GM12872 (cell line): ENCODE measurements around the gene RHBDD1.

Experiments used
- TF ChIP-seq, protein P1 (sequence below): IDR thresholded peaks from 3 replicates; pipeline ENCODE4 v1.5.1; 2011; ENCODE audit warnings: low read depth, mild to moderate bottlenecking, low read length, moderate library complexity; ENCODE audit not compliant: insufficient read depth

The RHBDD1 gene

DNA sequence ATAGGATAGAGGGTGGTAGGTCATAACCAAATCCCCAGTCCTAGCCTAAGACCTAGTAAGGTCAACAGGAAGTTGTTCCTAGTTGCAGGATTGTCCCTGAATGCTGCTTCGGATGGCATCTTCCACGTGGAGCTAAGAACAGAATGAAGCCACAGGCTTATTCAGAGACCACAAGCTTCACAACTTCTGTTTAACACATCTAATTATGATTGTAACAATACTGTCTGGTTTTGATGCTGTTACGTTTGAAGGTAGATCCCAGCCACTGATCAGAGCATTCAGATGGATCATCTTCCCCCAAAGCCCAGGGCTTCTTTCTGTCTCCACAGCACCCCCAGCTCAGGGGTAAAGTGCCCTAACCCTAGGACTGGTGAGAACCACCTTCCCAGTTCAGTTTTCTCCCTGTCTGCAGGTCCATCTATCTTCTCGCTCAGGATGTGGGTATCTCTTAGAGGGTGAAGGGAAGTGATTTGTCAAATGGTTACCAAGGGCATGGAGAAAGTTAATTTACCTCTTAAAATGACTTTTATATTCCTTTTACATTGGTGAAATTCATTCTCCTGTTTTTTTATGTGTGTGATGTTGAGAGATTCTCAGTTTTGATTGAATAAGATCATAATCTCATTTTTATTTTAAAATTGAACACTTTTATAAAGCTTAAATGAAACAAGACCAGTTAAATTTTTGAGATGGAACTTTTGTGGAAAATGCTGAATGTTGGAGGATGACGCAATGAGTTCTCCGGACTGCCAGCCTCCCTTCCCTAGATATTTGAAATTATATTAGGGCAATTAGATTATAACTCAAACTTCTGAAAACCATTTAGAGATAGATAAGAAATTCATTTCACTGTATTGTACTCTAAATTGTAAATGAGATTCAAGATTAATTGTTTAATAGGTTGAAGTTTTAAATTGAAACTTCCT is 66.5 kb downstream of the RHBDD1 start:
- TF ChIP-seq, protein P1, sequence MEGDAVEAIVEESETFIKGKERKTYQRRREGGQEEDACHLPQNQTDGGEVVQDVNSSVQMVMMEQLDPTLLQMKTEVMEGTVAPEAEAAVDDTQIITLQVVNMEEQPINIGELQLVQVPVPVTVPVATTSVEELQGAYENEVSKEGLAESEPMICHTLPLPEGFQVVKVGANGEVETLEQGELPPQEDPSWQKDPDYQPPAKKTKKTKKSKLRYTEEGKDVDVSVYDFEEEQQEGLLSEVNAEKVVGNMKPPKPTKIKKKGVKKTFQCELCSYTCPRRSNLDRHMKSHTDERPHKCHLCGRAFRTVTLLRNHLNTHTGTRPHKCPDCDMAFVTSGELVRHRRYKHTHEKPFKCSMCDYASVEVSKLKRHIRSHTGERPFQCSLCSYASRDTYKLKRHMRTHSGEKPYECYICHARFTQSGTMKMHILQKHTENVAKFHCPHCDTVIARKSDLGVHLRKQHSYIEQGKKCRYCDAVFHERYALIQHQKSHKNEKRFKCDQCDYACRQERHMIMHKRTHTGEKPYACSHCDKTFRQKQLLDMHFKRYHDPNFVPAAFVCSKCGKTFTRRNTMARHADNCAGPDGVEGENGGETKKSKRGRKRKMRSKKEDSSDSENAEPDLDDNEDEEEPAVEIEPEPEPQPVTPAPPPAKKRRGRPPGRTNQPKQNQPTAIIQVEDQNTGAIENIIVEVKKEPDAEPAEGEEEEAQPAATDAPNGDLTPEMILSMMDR: no peak

DNA sequence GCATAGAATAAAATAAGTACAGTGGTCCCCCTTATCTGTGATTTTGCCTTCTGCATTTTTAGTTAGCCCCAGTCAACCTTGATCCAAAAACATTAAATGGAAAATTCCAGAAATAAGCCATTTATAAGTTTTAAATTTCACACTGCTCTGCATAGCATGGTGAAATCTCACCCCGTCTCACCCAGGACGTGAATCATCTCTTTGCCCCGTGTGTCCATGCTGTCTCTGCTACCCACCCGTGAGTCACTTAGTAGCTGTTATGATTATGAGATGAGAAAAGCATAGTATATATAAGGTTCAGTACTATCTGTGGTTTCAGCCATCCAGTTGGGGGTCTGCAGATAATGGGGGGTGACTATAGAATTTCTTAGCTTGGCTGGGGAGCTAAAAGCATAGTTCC is 67.3 kb downstream of the RHBDD1 start:
- TF ChIP-seq, protein P1: no peak

DNA sequence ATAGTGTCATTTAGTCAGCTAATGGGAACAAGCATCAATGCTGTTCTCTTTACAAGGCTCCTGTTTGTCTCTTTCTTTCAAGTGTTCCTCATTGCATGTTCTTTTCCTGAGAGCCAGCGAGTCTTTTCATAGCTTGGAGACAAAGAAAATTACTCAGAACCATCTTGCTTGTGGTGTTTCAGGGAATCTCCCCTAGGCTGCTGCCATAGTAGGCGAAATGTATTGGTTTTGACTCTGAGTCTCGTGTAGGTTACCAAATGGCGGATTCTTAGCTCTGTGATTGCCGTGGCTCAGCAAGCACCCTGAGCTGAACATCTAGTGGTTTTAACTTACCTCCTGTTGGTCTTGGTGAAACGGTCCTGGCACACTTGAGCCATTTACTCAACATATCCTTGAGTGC is 68.7 kb downstream of the RHBDD1 start:
- TF ChIP-seq, protein P1: no peak

DNA sequence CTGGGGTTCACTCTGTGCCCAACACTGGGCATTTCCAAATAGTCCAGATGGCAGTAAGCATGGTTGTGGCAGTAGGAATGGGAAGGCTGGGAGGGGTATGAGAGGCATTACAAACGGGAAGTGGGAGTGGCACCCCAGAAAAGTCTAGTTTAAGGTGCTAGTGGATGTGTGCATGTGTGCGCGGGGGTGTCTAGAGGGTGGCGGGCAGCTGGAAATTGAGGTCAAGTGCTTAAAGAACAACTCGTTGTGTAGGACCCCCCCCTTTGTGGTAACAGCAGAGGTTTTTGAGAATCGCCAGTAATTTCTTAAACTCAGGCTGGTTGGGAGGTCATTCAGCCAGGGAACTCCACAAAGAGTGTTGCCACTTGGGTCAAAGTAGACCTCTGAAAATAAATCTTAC is 69.9 kb downstream of the RHBDD1 start:
- TF ChIP-seq, protein P1: no peak

DNA sequence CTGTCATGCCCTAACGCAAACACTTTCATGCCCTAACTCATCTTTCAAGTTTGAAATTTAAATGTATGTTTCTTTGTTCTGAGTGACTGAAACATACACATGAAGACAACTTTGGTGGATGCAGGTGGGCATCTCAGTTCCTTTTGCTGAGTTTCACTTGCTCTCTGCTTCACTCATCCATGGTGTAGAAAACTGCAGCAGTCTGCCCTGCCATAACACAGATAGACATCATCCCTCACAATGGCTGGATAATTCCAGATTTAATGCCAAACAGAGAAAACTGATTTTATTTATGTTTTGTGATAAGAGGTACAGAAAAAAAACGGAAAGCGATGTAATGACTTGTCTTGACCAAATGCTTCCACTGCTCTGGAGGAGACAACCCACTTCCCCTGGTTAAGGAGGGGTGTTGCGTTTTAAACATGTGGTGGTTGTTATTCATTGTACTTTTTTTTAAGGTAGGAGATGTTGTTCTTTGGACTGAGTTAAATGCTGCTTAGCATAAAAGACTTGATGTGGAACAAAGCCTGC is 70.4 kb downstream of the RHBDD1 start:
- TF ChIP-seq, protein P1: no peak

DNA sequence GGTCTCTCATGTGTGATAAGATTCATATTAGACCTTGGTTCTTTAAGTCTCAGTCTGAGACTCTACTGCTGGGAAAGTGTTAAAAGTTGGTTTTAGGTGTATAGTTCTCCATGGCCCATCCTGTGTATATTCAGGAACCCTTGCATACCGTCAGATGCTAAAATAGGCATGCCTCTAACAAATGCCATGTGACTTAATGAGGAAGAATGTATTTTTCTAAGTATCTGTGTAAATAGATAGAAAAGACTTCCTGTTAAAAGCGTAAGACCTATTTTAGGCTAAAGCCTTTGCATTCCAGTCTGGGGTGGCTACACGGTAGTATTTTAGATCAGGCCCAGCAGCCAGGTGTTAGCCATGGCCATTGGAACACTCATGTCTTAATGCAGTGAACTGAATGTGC is 73.3 kb downstream of the RHBDD1 start:
- TF ChIP-seq, protein P1: no peak

DNA sequence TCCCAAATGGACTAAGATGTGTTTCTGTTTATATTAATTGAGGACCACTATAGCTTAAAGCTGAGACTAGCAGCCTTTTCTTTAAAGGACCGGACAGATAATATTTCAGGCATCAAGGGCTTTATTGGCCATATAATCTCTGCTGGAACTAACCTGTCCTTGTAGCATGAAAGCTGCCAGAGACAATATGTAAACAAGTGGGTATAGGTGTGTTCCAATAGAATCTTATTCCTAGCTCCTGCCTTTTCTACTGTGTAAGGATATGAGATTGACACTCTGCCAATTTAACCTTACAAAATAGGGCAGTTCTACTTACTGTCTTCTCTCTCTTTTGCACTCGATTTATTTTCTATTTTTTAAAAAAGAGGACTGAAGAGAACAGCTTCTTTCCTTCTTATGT is 74.0 kb downstream of the RHBDD1 start:
- TF ChIP-seq, protein P1: no peak
